Natural killer cell (primary cell): ENCODE measurements around the gene SLC6A3. TPM values are rescaled to one million over a fixed set of nuclear protein-coding genes. Genes with fewer than 3 reads are reported as not detected.

Experiments
- ATAC-seq, 3 donors: fragments of 150-1000 bp in 2 of 3; fragments of 200-7000 bp in 1 of 3; cut with Tn5 transposase; 1 replicate in 1 of 3; 2 replicates in 2 of 3; pipeline ENCODE4 v1.10.0; 2021; ENCODE audit warnings: mild to moderate bottlenecking in 2 of 3, moderate library complexity in 2 of 3
- DNase-seq, 2 donors: peaks; one replicate each; pipeline versions ENCODE4 v3.0.0 to v3.0.0-alpha.2; 2013 to 2021; ENCODE audit warnings: mixed read lengths in 1 of 2
- H3K27ac ChIP-seq: one replicate; pipeline ENCODE4 v1.5.1; 2013; ENCODE audit warnings: mild to moderate bottlenecking, low read length
- H3K27me3 ChIP-seq: one replicate; pipeline ENCODE4 v1.6.1; 2013; ENCODE audit warnings: low read length; ENCODE audit not compliant: control insufficient read depth, insufficient read depth
- H3K36me3 ChIP-seq: one replicate; pipeline ENCODE4 v1.6.1; 2013; ENCODE audit warnings: low read length; ENCODE audit not compliant: control insufficient read depth, insufficient read depth
- H3K4me1 ChIP-seq: one replicate; pipeline ENCODE4 v1.6.1; 2013; ENCODE audit warnings: low read length; ENCODE audit not compliant: control insufficient read depth, insufficient read depth
- H3K4me3 ChIP-seq: one replicate; pipeline ENCODE4 v1.5.1; 2013; ENCODE audit warnings: low read length
- H3K9me3 ChIP-seq: one replicate; pipeline ENCODE4 v1.6.1; 2013; ENCODE audit warnings: low read length; ENCODE audit not compliant: control insufficient read depth, insufficient read depth
- H3K27ac Mint-ChIP-seq, 2 donors: one replicate each; pipeline ENCODE4 v1.8.0; 2022; ENCODE audit warnings: mild to moderate bottlenecking in 2 of 2, mixed read lengths in 2 of 2, moderate library complexity in 1 of 2
- H3K27me3 Mint-ChIP-seq, 2 donors: one replicate each; pipeline ENCODE4 v1.8.0; 2022; ENCODE audit warnings: low read depth in 2 of 2, mixed read lengths in 2 of 2
- H3K36me3 Mint-ChIP-seq: one replicate; pipeline ENCODE4 v1.8.0; 2022; ENCODE audit warnings: mixed read lengths
- H3K4me1 Mint-ChIP-seq, 2 donors: one replicate each; pipeline ENCODE4 v1.8.0; 2022; ENCODE audit warnings: mixed read lengths in 2 of 2
- H3K4me3 Mint-ChIP-seq: one replicate; pipeline ENCODE4 v1.8.0; 2022; ENCODE audit warnings: mild to moderate bottlenecking, moderate library complexity, mixed read lengths
- H3K9me3 Mint-ChIP-seq, 2 donors: one replicate each; pipeline ENCODE4 v1.8.0; 2022; ENCODE audit warnings: mixed read lengths in 2 of 2
- CTCF ChIP-seq: fragments of 200-600 bp; IDR thresholded peaks from one replicate; pipeline ENCODE4 v1.8.0; 2022; ENCODE audit warnings: antibody characterized with exemption
- WGBS: methylation state at CpG from one replicate; pipeline ENCODE4 v1.1.7; 2013; ENCODE audit warnings: missing lambda C conversion rate; ENCODE audit not compliant: insufficient coverage; 5-methylcytosine and 5-hydroxymethylcytosine counted together
- intact Hi-C: fragments of 100-400 bp; cut with micrococcal nuclease; formaldehyde crosslinking; loops from one replicate; pipeline ENCODE4 v1.14.2; 2022
- total RNA-seq, 4 donors: library from RNA; stranded (reverse); fragments of 120-200 nt in 1 of 4; gene quantifications; one replicate each; pipeline versions ENCODE4 v1.2.3 to v1.2.4, GENCODE V29; 2013 to 2022

SLC6A3 gene
- total RNA-seq, 3 donors from 2014 or later (not counting 1 experiment from before 2014, with no cell fraction given), result not detected

DNA sequence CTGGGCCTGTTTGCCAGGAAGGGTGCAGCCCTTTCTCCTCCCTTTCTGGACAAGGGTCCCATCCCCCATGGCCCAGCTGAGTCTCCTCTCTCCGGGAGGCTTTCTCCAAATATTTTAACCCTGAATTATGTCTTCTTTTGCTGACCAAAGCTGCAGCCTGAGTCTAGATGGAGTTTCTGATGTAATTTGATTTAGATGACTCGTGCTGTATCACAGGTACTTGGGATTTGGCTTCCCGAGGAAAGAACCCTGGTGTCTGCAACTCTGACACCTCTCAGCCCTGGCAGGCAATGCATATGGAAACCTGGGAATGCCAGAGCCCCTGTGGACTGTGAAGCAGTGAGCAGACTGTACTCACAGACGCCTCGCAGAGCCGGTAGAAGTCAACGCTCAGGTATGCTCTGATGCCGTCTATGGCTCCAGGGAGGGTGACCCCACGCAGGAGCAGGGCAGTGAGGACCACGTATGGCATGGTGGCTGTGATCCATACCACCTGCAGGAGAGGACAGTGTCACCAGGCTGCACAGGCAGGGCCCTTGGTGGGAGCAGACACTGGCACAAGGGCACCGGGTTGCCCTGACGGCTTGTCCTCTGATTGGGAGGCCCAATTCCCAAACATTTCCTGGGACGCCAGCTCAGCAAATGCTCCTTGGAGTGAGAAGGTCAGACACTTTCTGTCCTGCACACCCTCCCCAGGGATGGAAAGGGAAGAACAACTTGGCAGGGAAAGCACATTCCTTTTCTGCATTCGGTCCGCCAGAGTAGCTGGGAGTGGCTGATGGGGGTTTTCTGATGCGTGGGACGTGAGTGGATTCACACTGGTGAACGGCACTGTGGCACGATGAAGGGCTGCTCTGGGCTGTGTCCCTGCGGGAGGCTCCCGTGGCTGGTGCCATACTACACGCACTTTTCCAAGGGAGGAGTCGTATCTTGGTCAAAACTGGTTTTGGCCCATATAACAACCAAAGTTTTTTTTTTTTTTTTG lies 24.7 kb downstream of the SLC6A3 start:
- no peak overlapping the region for H3K27ac Mint-ChIP-seq
- Histone ChIP-seq H3K9me3 (no peaks in the 10 kb centered on the region), H3K36me3 (no peaks in the 10 kb centered on the region), H3K4me3 (no peak overlapping the region), H3K4me1 (no peaks in the 10 kb centered on the region), H3K27me3 (no peaks in the 10 kb centered on the region), H3K27ac (no peak overlapping the region)
- 90% methylated on average over 22 of the region's 23 CpGs for WGBS
- no peak overlapping the region for H3K4me3 Mint-ChIP-seq
- peaks cover 12 to 13% of the 10 kb centered on the region in 2 donors for H3K27me3 Mint-ChIP-seq
- intact Hi-C loops, result no loop called here
- no peak for TF ChIP-seq CTCF
- DNase-seq, result no peak
- H3K9me3 Mint-ChIP-seq, result peaks cover 0 to 6% of the 10 kb centered on the region in 2 donors
- no peaks in the 10 kb centered on the region for H3K36me3 Mint-ChIP-seq
- no peak for ATAC-seq
- H3K4me1 Mint-ChIP-seq, result no peaks in the 10 kb centered on the region

GRCh38 chr5:1419476-1420210 lies 25.6 kb downstream of the SLC6A3 start:
- no peaks in the 10 kb centered on the region for H3K36me3 ChIP-seq
- H3K4me1 Mint-ChIP-seq, result no peaks in the 10 kb centered on the region
- intact Hi-C loops, result no loop called here

GRCh38 chr5:1418921-1419280 lies 26.3 kb downstream of the SLC6A3 start:
- Histone ChIP-seq H3K27ac (no peak overlapping the region), H3K27me3 (no peaks in the 10 kb centered on the region), H3K9me3 (no peaks in the 10 kb centered on the region), H3K4me1 (no peaks in the 10 kb centered on the region), H3K4me3 (no peak overlapping the region), H3K36me3 (no peaks in the 10 kb centered on the region)
- intact Hi-C loops, result no loop called here
- peaks cover 0 to 9% of the 10 kb centered on the region in 2 donors for H3K27me3 Mint-ChIP-seq
- no peak for TF ChIP-seq CTCF
- H3K9me3 Mint-ChIP-seq, result peaks cover 0 to 6% of the 10 kb centered on the region in 2 donors
- no peaks in the 10 kb centered on the region for H3K36me3 Mint-ChIP-seq
- ATAC-seq (no peak), DNase-seq (no peak)
- no peak overlapping the region for H3K4me3 Mint-ChIP-seq
- no peak overlapping the region for H3K27ac Mint-ChIP-seq
- H3K4me1 Mint-ChIP-seq, result no peaks in the 10 kb centered on the region

More at GRCh38 chr5:1419476-1420210, 25.6 kb downstream of the SLC6A3 start:
- no peaks in the 10 kb centered on the region for H3K27me3 ChIP-seq
- no peak overlapping the region for H3K27ac Mint-ChIP-seq
- H3K36me3 Mint-ChIP-seq, result no peaks in the 10 kb centered on the region
- no peaks in the 10 kb centered on the region for H3K9me3 ChIP-seq
- H3K27ac ChIP-seq, result no peak overlapping the region
- H3K27me3 Mint-ChIP-seq, result peaks cover 3 to 13% of the 10 kb centered on the region in 2 donors
- no peaks in the 10 kb centered on the region for H3K4me1 ChIP-seq
- H3K4me3 ChIP-seq, result no peak overlapping the region
- TF ChIP-seq CTCF, result no peak
- 74% methylated on average over 11 of the region's 11 CpGs for WGBS
- ATAC-seq (no peak), DNase-seq (no peak)
- no peak overlapping the region for H3K4me3 Mint-ChIP-seq
- peaks cover 0 to 6% of the 10 kb centered on the region in 2 donors for H3K9me3 Mint-ChIP-seq
